H54 (cell line): Measurements from ENCODE around the gene CDC14B.

Experiments used
- DNase-seq: peaks from one replicate; pipeline ENCODE4 v3.0.0; 2011; ENCODE audit warnings: low spot score, mixed read lengths; ENCODE audit not compliant: insufficient read length
- FAIRE-seq: peaks from 3 replicates; lab custom pipeline; 2011; peaks lifted over from hg19 to GRCh38; lab: Jason Lieb, UNC
- POLR2A ChIP-seq: IDR thresholded peaks from 2 replicates; pipeline ENCODE4 v1.6.1; 2011; ENCODE audit warnings: low read depth, mild to moderate bottlenecking, low read length

CDC14B gene

GRCh38 chr9:96502539-96503373 lies 116.9 kb downstream of the CDC14B start:
- FAIRE-seq (no peak), DNase-seq (no peak)
- no peak for TF ChIP-seq POLR2A

GRCh38 chr9:96501633-96502538 lies 117.8 kb downstream of the CDC14B start:
- no peak for FAIRE-seq
- DNase-seq = no peak
- no peak for TF ChIP-seq POLR2A

- TF ChIP-seq POLR2A = no peak
Observed at GRCh38 chr9:96500696-96501632, 118.7 kb downstream of the CDC14B start.

DNA sequence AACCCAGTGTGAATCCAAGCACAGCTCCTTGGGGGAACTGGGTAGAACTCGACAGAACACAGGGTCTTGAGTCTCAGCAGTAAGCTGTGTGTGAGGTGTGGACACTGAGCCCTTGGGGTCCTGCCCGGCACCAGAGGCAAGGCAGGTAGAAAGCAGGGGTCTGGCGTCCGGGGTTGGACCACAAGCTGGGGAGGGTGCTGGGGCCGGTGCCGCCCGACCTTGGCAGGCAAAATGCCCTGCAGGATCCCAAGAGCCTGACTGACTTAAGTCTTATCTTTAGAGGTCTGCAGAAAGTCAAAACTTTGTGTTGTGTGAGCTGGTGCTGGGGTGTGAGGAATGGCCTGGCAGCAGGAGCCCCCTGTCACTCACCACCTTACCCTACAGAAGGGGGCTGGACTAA lies 120.4 kb downstream of the CDC14B start:
- TF ChIP-seq POLR2A = no peak

More at GRCh38 chr9:96500696-96501632, 118.7 kb downstream of the CDC14B start:
- FAIRE-seq (no peak), DNase-seq (no peak)

DNA sequence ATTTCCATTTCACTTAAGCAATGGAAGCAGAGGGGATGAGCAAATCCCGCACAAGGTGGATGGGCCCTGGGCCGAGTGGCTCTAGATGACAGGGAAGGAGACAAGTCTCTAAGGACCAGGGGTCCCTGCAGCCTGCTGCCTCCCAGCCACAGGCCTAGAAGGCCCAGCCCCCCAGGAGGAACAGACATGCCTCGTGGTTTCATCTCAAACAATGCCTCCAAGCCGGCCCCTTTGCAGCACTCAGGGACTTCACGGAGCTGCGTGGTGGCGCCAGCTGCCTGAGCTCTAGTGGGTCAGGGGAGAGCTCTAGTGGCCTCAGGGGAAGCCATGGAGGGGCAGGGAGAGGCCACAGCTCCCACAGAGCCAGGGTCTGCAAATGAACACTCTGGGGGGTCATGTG lies 120.8 kb downstream of the CDC14B start:
- DNase-seq = no peak
- FAIRE-seq = no peak
- TF ChIP-seq POLR2A = no peak

More for the DNA sequence above, 120.4 kb downstream of the CDC14B start:
- DNase-seq (no peak), FAIRE-seq (no peak)

GRCh38 chr9:96497117-96497399 lies 122.6 kb downstream of the CDC14B start:
- DNase-seq (no peak), FAIRE-seq (no peak)

GRCh38 chr9:96496368-96497116 lies 123.1 kb downstream of the CDC14B start:
- TF ChIP-seq POLR2A = no peak
- DNase-seq = no peak
- no peak for FAIRE-seq

More at GRCh38 chr9:96497117-96497399, 122.6 kb downstream of the CDC14B start:
- TF ChIP-seq POLR2A = no peak

GRCh38 chr9:96495341-96495740 lies 124.3 kb downstream of the CDC14B start:
- DNase-seq (no peak), FAIRE-seq (no peak)
- no peak for TF ChIP-seq POLR2A

DNA sequence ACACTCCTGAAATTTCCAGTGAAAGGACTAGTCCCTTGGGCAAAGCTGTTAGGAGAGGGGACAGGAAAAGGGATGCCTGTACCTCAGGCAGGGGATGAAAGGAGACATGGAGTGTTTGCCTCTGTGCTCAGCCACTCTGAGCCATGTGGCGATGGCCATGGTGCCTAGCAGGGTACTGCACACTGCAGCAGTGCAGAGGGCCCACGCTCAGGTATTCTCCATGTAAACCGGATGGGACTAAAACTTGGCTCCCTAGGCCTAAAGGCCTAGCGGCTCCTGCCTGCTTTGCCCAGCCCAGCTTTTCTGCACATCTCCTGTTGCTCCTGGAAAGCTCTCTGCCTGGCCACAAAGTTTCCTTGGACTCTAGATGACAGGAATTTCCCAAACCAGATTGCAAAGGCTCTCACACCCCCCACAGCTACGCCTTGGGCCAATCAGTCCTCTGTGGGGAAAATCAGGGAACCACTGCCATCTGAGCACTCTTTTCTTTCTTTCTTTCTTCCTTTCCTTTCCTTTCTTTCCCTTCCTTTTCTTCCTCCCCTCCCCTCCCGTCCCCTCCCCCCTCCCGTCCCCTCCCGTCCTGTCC lies 125.3 kb downstream of the CDC14B start:
- DNase-seq (no peak), FAIRE-seq (no peak)
- TF ChIP-seq POLR2A = no peak

DNA sequence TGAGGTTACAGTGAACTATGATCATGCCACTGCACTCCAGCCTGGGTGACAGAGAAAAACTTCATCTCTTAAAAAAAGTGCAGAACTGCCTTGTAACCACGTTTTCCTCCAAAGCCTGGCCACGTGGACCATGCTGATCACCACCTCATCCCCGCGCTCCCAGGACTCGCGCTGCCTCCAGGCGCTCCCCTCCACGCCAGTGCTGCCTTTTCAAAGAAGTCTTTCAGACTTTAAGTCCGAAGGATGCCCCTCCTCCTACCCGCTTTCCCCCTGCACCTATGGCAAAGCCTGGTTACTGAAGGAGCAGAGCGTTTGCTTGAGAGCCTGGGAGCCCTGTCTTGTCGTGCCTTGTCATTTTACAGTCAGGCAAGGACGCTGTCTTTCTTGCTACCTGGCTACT lies 125.9 kb downstream of the CDC14B start:
- no peak for TF ChIP-seq POLR2A
- no peak for DNase-seq
- FAIRE-seq = no peak

DNA sequence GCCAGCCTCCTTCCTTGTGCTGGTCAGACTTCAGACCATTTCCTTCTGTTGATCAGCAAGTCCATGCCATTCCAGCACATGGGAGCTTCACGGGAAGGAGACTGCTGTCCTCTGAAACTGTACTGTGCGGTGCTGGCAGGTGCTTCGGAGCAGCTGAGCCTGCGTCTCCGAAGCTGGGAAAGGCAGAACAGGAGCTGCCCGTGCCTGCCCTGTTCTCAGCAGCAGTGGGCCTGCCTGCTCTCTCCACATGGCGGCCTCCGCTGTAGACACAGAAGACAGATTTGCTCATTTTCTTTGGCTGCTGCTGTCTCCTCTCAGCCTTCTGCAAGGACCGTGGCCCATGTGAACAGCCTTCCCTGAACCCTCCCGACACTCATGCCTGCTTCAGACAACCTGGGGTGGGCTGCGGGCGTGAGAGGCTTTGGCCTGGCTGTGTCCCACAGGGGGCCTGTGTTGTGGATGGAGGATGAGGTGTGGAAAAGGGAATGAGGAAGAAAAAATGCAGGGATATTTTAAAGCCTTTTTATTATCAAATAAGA lies 126.6 kb downstream of the CDC14B start:
- FAIRE-seq (no peak), DNase-seq (no peak)
- TF ChIP-seq POLR2A = no peak

- TF ChIP-seq POLR2A = no peak
- FAIRE-seq (no peak), DNase-seq (no peak)
Observed at GRCh38 chr9:96491880-96492525, 127.6 kb downstream of the CDC14B start.
